GM12878 (cell line): ENCODE data around the gene ADGRV1. TPM values are rescaled to one million over a fixed set of nuclear protein-coding genes. Genes with fewer than 3 reads are reported as not detected.

Source experiments
- ATAC-seq: fragments of 200-7000 bp; cut with Tn5 transposase; 3 replicates; pipeline ENCODE4 v1.9.1; 2020; ENCODE audit warnings: mild to moderate bottlenecking, moderate library complexity
- BruUV-seq: library from RNA; stranded (reverse); fragments of 400-500 nt; replicated peaks from 2 replicates; lab custom pipeline; 2021; lab: Mats Ljungman, UMichigan
- CTCF ChIA-PET: fragments of 300-600 bp; sonication (Branson Sonifier 250); formaldehyde crosslinking; extraction: SDS; loops from one replicate; lab custom pipeline; 2021; ENCODE audit warnings: inconsistent platforms; lab: Yijun Ruan, JAX
- POLR2A ChIA-PET: fragments of 350-600 bp; formaldehyde crosslinking; extraction: SDS; loops from one replicate; lab custom pipeline; 2021; ENCODE audit warnings: inconsistent platforms; lab: Charles Lee
- RAD21 ChIA-PET: fragments of 300-600 bp; sonication (Branson Sonifier 250); formaldehyde crosslinking; loops from one replicate; lab custom pipeline; 2023; ENCODE audit warnings: antibody characterized with exemption; ENCODE audit not compliant: unreplicated experiment; lab: Charles Lee
- SMC1A ChIA-PET: fragments of 300-600 bp; sonication (Branson Sonifier 250); formaldehyde crosslinking; loops from one replicate; lab custom pipeline; 2023; ENCODE audit not compliant: unreplicated experiment, uncharacterized antibody; lab: Charles Lee
- DNase-seq: peaks from one replicate; pipeline ENCODE4 v3.0.0-alpha.2; 2011; ENCODE audit warnings: low read depth, low spot score
- FAIRE-seq: peaks from 3 replicates; lab custom pipeline; 2011; peaks lifted over from hg19 to GRCh38; lab: Jason Lieb, UNC
- H2AFZ ChIP-seq: 2 replicates; pipeline ENCODE4 v1.6.0; 2011; ENCODE audit warnings: low read depth, low read length, control low read depth; ENCODE audit not compliant: control insufficient read depth
- H3K27ac ChIP-seq: 2 replicates; pipeline ENCODE4 v1.5.1; 2011; ENCODE audit warnings: control low read depth; ENCODE audit not compliant: control insufficient read depth, insufficient read depth
- H3K27me3 ChIP-seq, 2 experiments: replicated peaks in 1 of 2; 2 replicates each; pipeline versions ENCODE4 v1.6.0 to v1.6.1; 2011; ENCODE audit warnings: low read length in 1 of 2; ENCODE audit not compliant: control insufficient read depth in 2 of 2, insufficient read depth in 2 of 2
- H3K36me3 ChIP-seq, 2 experiments: 2 replicates each; pipeline ENCODE4 v1.5.1; 2011; ENCODE audit warnings: low read length in 1 of 2; ENCODE audit not compliant: control insufficient read depth in 2 of 2, insufficient read depth in 2 of 2
- H3K4me1 ChIP-seq: 2 replicates; pipeline ENCODE4 v1.6.1; 2011; ENCODE audit warnings: mild to moderate bottlenecking, low read length, moderate library complexity, mixed read lengths; ENCODE audit not compliant: control insufficient read depth, insufficient read depth
- H3K4me2 ChIP-seq: 2 replicates; pipeline ENCODE4 v1.6.0; 2011; ENCODE audit warnings: control low read depth; ENCODE audit not compliant: control insufficient read depth, insufficient read depth
- H3K4me3 ChIP-seq: fragments of 200-600 bp; sonication (generic); 2 replicates; pipeline ENCODE4 v1.5.1; 2016
- H3K79me2 ChIP-seq: 2 replicates; pipeline ENCODE4 v1.6.0; 2011; ENCODE audit warnings: low read length; ENCODE audit not compliant: control insufficient read depth, insufficient read depth
- H3K9ac ChIP-seq: 2 replicates; pipeline ENCODE4 v1.8.0; 2011; ENCODE audit warnings: low read length, control low read depth, mixed read lengths; ENCODE audit not compliant: control insufficient read depth, insufficient read depth
- H3K9me3 ChIP-seq: replicated peaks from 3 replicates; pipeline ENCODE4 v1.5.1; 2011; ENCODE audit warnings: mild to moderate bottlenecking, low read length; ENCODE audit not compliant: control insufficient read depth, insufficient read depth
- H4K20me1 ChIP-seq: 2 replicates; pipeline ENCODE4 v1.6.0; 2011; ENCODE audit not compliant: control insufficient read depth, insufficient read depth
- ATF2 ChIP-seq: IDR thresholded peaks from 2 replicates; pipeline ENCODE4 v1.6.1; 2012; ENCODE audit warnings: low read length, inconsistent platforms
- BMI1 ChIP-seq: fragments of 450-650 bp; IDR thresholded peaks from 2 replicates; pipeline ENCODE4 v1.6.1; 2016; ENCODE audit warnings: mild to moderate bottlenecking, moderate library complexity, borderline replicate concordance
- BRCA1 ChIP-seq: IDR thresholded peaks from 2 replicates; pipeline ENCODE4 v1.6.1; 2011; ENCODE audit warnings: low read depth, low read length, improper control_type of control experiment
- MAX ChIP-seq: IDR thresholded peaks from 2 replicates; pipeline ENCODE4 v1.6.1; 2012; ENCODE audit warnings: low read depth, low read length, improper control_type of control experiment
- NFXL1 ChIP-seq: fragments of 450-650 bp; IDR thresholded peaks from 2 replicates; pipeline ENCODE4 v1.6.1; 2017; ENCODE audit warnings: antibody characterized with exemption, mild to moderate bottlenecking, borderline replicate concordance
- PRDM15 ChIP-seq: fragments of 450-650 bp; formaldehyde crosslinking; IDR thresholded peaks from 2 replicates; pipeline ENCODE4 v1.4.0; 2020; ENCODE audit warnings: mild to moderate bottlenecking, moderate library complexity
- SRF ChIP-seq, 2 experiments: IDR thresholded peaks; 2 replicates each; pipeline ENCODE4 v1.6.1; 2011; ENCODE audit warnings: low read depth in 2 of 2, low read length in 2 of 2, mild to moderate bottlenecking in 1 of 2, moderate library complexity in 1 of 2
- TBL1XR1 ChIP-seq: IDR thresholded peaks from 2 replicates; pipeline ENCODE4 v1.6.1; 2012; ENCODE audit warnings: low read depth, low read length, improper control_type of control experiment
- USF1 ChIP-seq: IDR thresholded peaks from 2 replicates; pipeline ENCODE4 v1.6.1; 2011; ENCODE audit warnings: borderline replicate concordance, low read depth, mild to moderate bottlenecking, moderate library complexity, mixed read lengths, low read length; ENCODE audit not compliant: insufficient read depth; ENCODE audit errors: extremely low read length
- WRNIP1 ChIP-seq: IDR thresholded peaks from 2 replicates; pipeline ENCODE4 v1.6.1; 2011; ENCODE audit warnings: low read depth, low read length, improper control_type of control experiment, borderline replicate concordance
- WGBS: methylation state at CpG from one replicate; pipeline ENCODE4 v1.1.6; 2016; ENCODE audit warnings: low lambda C conversion rate; ENCODE audit not compliant: insufficient replicate concordance, insufficient coverage; ENCODE audit errors: missing lambda C conversion rate; 5-methylcytosine and 5-hydroxymethylcytosine counted together
- in situ Hi-C: fragments of 300-500 bp; cut with MboI; formaldehyde crosslinking; loops from 9 replicates; pipeline ENCODE4 v1.14.3; 2018; ENCODE audit warnings: mixed read lengths
- intact Hi-C: fragments of 100-400 bp; cut with micrococcal nuclease; formaldehyde crosslinking; loops from one replicate; pipeline ENCODE4 v1.14.2; 2022; ENCODE audit not compliant: unreplicated experiment
- polyA plus RNA-seq, 11 experiments: library from polyadenylated mRNA; depleted of rRNA in 4 of 11; unstranded in 6 of 11; stranded (reverse) in 5 of 11; fragments of >200 nt; fragmentation: Nextera tagmentation in 4 of 11; fragmentation: Illumina TruSeq in 1 of 11; extraction: Ambion mirVana in 4 of 11; extraction: Trizol in 1 of 11; gene quantifications; 1 replicate in 1 of 11; 2 replicates in 10 of 11; pipeline versions ENCODE4 v1.2.1 to v1.2.3, GENCODE V29; 2011 to 2016; ENCODE audit warnings: inconsistent platforms in 2 of 11, missing spikeins in 2 of 11, low read depth in 1 of 11
- total RNA-seq, 4 experiments: library from RNA; depleted of rRNA in 3 of 4; stranded (reverse); fragments of >200 nt in 3 of 4; fragmentation: Illumina TruSeq in 1 of 4; extraction: Trizol in 1 of 4; gene quantifications; 2 replicates each; pipeline versions ENCODE4 v1.2.1 to v1.2.3, GENCODE V29; 2013 to 2021

ADGRV1 gene
- total and polyA plus RNA-seq, 10 of the 15 experiments (the other 5 are each of a cell fraction or from before 2014, with no cell fraction given) = 0.04 to 8.1 (median 0.16) TPM; not detected in 1

GRCh38 chr5:91028499-91028956 lies 469.9 kb downstream of the ADGRV1 start (continued):
- TF ChIP-seq PRDM15 (CRISPR knock-in tag) (no peak), TBL1XR1 (no peak), WRNIP1 (no peak), USF1 (no peak)
- TF ChIP-seq, all 136 proteins: peak for 0

- FAIRE-seq (no peak), DNase-seq (no peak), ATAC-seq (no peak)
- Histone ChIP-seq H3K4me2 (no peak overlapping the region), H3K4me3 (no peak overlapping the region), H3K4me1 (no peaks in the 10 kb centered on the region), H3K27me3 (no peaks in the 10 kb centered on the region; a peak in 1 of 4 replicates)
- RAD21 ChIA-PET = interaction anchor here (1.0 kb wide), 1 partner anchor 99 kb away, joined by 4 read pairs; no protein-coding TSS in a partner anchor
- TF ChIP-seq BRCA1 (no peak), MAX (no peak), BMI1 (no peak), ATF2 (no peak), NFXL1 (no peak), SRF (IDR thresholded peaks at IDR 0.05; ENCODE audit: low read depth in 2 of 2, low read length in 2 of 2) (no peak)
- TF ChIP-seq, all 136 proteins: peak for 0
- no peak overlapping the region for H2AFZ ChIP-seq
- no peak overlapping the region for H3K27ac ChIP-seq
- H3K9ac ChIP-seq = no peak overlapping the region
- ChIA-PET POLR2A (no interaction called here), CTCF (no interaction called here), SMC1A (no interaction called here)
- H4K20me1 ChIP-seq = no peaks in the 10 kb centered on the region
- H3K36me3 ChIP-seq = no peaks in the 10 kb centered on the region
- 58% methylated on average over 6 of the region's 6 CpGs for WGBS
- H3K9me3 ChIP-seq = no peaks in the 10 kb centered on the region
- no TSS peak for BruUV-seq
- in situ Hi-C loops (no loop called here), intact Hi-C loops (no loop called here)
- no peaks in the 10 kb centered on the region for H3K79me2 ChIP-seq
Observed at GRCh38 chr5:91030521-91031401, 472.2 kb downstream of the ADGRV1 start.
